Airway epithelial cell (primary cell): ENCODE data around the gene CLOCK. TPM values are rescaled to one million over a fixed set of nuclear protein-coding genes. Genes with fewer than 3 reads are reported as not detected.

Experiments
- total RNA-seq: library from RNA; depleted of rRNA; stranded (reverse); fragments of >200 nt; gene quantifications from 2 replicates; pipeline ENCODE4 v1.2.3, GENCODE V29; 2015

Gene CLOCK
- 19.2 and 24.8 TPM in 2 replicates for total RNA-seq

GRCh38 chr4:55546756-55547465 is at the start of gene CLOCK:
TSS of gene CLOCK (minus strand) at chr4:55546909. CDS start at chr4:55482785, 64,124 bp downstream.

GRCh38 chr4:55592014-55592413 is 45.3 kb upstream of the CLOCK start, which contains the start of gene PDCL2:
TSS of gene PDCL2 (minus strand) at chr4:55592245. CDS start at chr4:55592109, 136 bp downstream.

GRCh38 chr4:55395529-55396307 is 151.0 kb downstream of the CLOCK start, which contains the start of gene TMEM165:
TSS of gene TMEM165 (plus strand) at chr4:55395957. CDS start at chr4:55396190, 233 bp downstream.

Other genes starting within 250 kb of the CLOCK start
- gene SRD5A3, start 200.7 kb downstream of the CLOCK start, total RNA-seq, result 10.0 and 10.3 TPM in 2 replicates
- gene TMEM165, start 151.0 kb downstream of the CLOCK start, total RNA-seq, result 93.6 and 117 TPM in 2 replicates
- not detected in 2 replicates for gene PDCL2, start 45.3 kb upstream of the CLOCK start, total RNA-seq
- 28.1 and 29.0 TPM in 2 replicates for gene NMU, start 89.4 kb upstream of the CLOCK start, total RNA-seq